Measurements from ENCODE around the gene UTF1.

Gene UTF1

GRCh38 chr10:133196936-133197758, 32.9 kb upstream of the UTF1 start:
- no peak for DNase-seq (ENCODE audit: low spot score)

GRCh38 chr10:133197786-133198185, 32.2 kb upstream of the UTF1 start:
- no peak for DNase-seq (ENCODE audit: low spot score)

- DNase-seq (ENCODE audit: low spot score) = no peak
These were observed 31.8 kb upstream of the UTF1 start for GRCh38 chr10:133198206-133198605.

- DNase-seq (ENCODE audit: low spot score) = no peak
These were observed 31.2 kb upstream of the UTF1 start for GRCh38 chr10:133198621-133199487.

- no peak for DNase-seq (ENCODE audit: low spot score)
These were observed 30.5 kb upstream of the UTF1 start for GRCh38 chr10:133199488-133199885.

- DNase-seq (ENCODE audit: low spot score) = no peak
These were observed 29.9 kb upstream of the UTF1 start for GRCh38 chr10:133199992-133200611.

- DNase-seq (ENCODE audit: low spot score) = no peak
These were observed 29.4 kb upstream of the UTF1 start for GRCh38 chr10:133200621-133201031.

- DNase-seq (ENCODE audit: low spot score) = no peak
These were observed 28.7 kb upstream of the UTF1 start for GRCh38 chr10:133201151-133201947.

- DNase-seq (ENCODE audit: low spot score) = no peak
These were observed 27.9 kb upstream of the UTF1 start for GRCh38 chr10:133201948-133202725.

- no peak for DNase-seq (ENCODE audit: low spot score)
These were observed 27.0 kb upstream of the UTF1 start for GRCh38 chr10:133202778-133203651.

GRCh38 chr10:133203652-133204195, 26.3 kb upstream of the UTF1 start:
- DNase-seq (ENCODE audit: low spot score) = no peak

GRCh38 chr10:133204226-133205015, 25.6 kb upstream of the UTF1 start:
- DNase-seq (ENCODE audit: low spot score) = no peak

- DNase-seq (ENCODE audit: low spot score) = no peak
These were observed 24.9 kb upstream of the UTF1 start for GRCh38 chr10:133205146-133205545.

GRCh38 chr10:133206356-133207040, 23.5 kb upstream of the UTF1 start:
- DNase-seq (ENCODE audit: low spot score) = no peak

- DNase-seq (ENCODE audit: low spot score) = no peak
These were observed 22.9 kb upstream of the UTF1 start for GRCh38 chr10:133207041-133207600.

GRCh38 chr10:133207627-133208026, 22.4 kb upstream of the UTF1 start:
- DNase-seq (ENCODE audit: low spot score) = no peak

GRCh38 chr10:133208466-133208865, 21.6 kb upstream of the UTF1 start:
- DNase-seq (ENCODE audit: low spot score) = no peak

- DNase-seq (ENCODE audit: low spot score) = no peak
These were observed 20.9 kb upstream of the UTF1 start for GRCh38 chr10:133209117-133209516.

Measured in hematopoietic multipotent progenitor cell treated with erythropoietin and hydrocortisone succinate and interleukin-3 and kit ligand, for 17 days (in vitro differentiated cells).